Stimulated activated CD8-positive, alpha-beta memory T cell treated with anti-CD3 and anti-CD28 coated beads, Interleukin-7, amount 100 ng/mL, for 4 hours (primary cell): ENCODE measurements around the gene CYP3A4.
"Not testable (repeated sequence)": the region's sequence is repeated elsewhere in the genome, so short reads cannot be mapped to it uniquely, and the experiment has no call there.

Experiments
- DNase-seq, 2 donors: peaks; one replicate each; pipeline ENCODE4 v3.0.0-alpha.2; 2020; ENCODE audit warnings: low read depth in 2 of 2

The CYP3A4 gene

GRCh38 chr7:99752356-99752755 lies 31.6 kb downstream of the CYP3A4 start:
- DNase-seq, result no peak

GRCh38 chr7:99751322-99752052 lies 32.5 kb downstream of the CYP3A4 start:
- not testable (repeated sequence) for DNase-seq

GRCh38 chr7:99748846-99749579 lies 35.0 kb downstream of the CYP3A4 start:
- no peak for DNase-seq

- DNase-seq, result not testable (repeated sequence)
Measured at GRCh38 chr7:99746915-99747314, 37.1 kb downstream of the CYP3A4 start.

GRCh38 chr7:99745395-99745794 lies 38.6 kb downstream of the CYP3A4 start:
- DNase-seq, result not testable (repeated sequence)

DNA sequence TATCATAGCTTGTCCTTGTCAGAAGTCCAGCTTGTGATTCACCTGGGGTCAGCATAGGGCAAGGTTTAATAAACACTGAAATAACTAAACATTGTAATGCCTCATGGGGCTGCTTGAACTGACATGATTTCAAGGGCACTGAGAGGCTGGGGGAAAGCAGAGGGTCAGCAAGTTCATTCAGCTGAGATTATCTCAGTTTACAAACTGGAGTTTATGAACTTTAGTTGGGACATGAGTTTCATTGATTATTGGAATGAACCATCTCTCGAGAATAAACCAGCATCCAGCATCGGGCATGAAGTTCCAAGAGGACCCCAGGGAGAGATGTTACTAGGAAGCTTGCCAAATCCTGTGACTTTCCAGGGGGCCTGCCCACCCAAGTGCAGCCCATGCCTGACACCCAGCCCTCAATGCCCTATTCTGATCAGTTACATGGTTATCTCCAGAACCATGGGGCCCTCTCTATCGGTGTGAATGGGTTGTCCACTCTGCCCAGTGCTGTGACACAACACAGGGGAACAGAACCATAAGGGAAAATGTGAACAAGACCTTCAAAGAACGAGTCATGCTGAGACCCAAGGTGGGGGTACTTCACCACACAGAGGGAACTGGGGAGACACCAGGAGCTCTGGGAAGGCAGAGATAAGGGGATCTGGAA lies 41.1 kb downstream of the CYP3A4 start:
- no peak for DNase-seq

DNA sequence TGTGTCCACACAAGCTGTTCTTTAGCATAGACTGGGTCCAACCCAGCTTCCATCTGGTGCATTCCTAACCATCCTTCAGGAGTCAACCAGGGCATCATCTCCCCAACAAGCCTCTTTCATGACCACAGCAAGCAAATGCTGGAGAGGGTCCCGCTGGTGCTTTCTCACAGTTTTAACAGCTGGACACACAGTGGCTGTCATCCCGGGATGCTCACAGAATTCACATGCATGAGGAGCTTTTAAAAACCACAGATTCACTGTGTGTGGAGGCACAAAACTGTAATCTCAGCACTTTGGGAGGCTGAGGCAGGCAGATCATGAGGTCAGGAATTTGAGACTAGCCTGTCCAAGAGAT lies 42.6 kb downstream of the CYP3A4 start:
- no peak for DNase-seq

DNA sequence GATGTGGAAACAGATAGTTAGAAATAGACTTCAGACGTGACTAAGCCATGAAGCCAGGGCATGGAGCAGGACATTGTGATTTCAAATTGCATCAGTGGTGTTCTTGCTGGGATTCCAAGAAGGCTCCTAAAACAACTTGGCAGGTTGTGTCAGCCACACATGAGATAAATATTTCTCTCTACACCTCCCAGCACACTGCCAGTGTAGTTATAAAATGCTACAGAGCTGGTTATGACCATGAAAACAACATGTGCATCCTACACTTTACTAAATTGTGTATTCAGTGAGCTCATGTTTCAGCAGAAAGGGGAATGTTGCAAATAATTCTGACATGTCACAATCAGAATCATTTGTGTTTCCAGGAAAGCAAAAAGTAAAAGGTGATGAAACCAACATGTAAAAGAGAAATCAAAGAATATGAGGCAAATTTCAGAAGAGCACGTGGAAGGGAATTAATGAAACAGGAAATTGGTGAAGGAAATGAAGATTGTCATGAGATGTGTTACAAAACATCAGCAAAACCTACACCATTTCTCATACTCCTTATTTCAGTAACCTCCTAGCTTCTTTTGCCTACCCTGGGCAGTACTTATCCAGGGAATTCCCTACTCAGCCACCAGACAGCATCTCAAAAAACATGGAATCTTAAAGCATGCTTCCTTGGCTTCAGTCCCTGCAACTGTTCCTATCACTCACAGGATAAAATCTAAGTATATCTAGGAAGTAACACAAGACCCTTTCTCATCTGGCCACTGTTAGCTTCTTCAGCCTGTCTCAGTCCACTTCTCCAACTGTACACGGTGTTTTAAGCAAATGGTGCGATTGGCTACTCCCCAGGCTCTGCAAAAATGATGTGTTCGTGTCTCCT lies 43.2 kb downstream of the CYP3A4 start:
- DNase-seq, result no peak

- DNase-seq, result no peak
Measured at GRCh38 chr7:99739699-99740572, 44.0 kb downstream of the CYP3A4 start.

GRCh38 chr7:99737726-99738125 lies 46.3 kb downstream of the CYP3A4 start:
- no peak for DNase-seq

GRCh38 chr7:99736667-99737066 lies 47.3 kb downstream of the CYP3A4 start:
- DNase-seq, result not testable (repeated sequence)

GRCh38 chr7:99734987-99735386 lies 49.0 kb downstream of the CYP3A4 start, which contains the start of gene CYP3A7:
Gene CYP3A7 (minus strand): TSS chr7:99735196. CDS start chr7:99735093, 103 bp downstream.
- no peak for DNase-seq

DNA sequence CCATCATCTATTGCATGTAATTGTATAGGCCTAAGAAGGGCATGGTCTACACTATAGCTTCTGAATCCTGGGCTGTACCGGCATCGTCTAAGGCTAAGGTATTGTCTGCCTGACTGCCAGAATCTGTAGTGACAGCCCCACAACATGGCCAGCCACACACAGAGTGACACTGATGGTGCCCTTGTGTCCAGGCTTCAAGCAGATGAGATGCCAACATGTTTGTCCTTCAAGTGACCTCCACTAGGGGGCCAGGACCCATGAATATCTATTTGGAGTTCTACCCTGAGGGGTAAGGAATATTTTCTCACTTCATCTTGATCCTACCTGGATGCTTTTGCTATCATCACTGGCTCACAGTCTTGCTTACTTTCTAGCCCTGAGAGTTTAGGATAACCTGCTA lies 50.5 kb downstream of the CYP3A4 start:
- no peak for DNase-seq

- DNase-seq, result no peak
Measured at GRCh38 chr7:99733003-99733402, 51.0 kb downstream of the CYP3A4 start.

- no peak for DNase-seq
Measured at GRCh38 chr7:99731638-99732374, 52.2 kb downstream of the CYP3A4 start.

GRCh38 chr7:99730992-99731391 lies 53.0 kb downstream of the CYP3A4 start:
- DNase-seq, result no peak

DNA sequence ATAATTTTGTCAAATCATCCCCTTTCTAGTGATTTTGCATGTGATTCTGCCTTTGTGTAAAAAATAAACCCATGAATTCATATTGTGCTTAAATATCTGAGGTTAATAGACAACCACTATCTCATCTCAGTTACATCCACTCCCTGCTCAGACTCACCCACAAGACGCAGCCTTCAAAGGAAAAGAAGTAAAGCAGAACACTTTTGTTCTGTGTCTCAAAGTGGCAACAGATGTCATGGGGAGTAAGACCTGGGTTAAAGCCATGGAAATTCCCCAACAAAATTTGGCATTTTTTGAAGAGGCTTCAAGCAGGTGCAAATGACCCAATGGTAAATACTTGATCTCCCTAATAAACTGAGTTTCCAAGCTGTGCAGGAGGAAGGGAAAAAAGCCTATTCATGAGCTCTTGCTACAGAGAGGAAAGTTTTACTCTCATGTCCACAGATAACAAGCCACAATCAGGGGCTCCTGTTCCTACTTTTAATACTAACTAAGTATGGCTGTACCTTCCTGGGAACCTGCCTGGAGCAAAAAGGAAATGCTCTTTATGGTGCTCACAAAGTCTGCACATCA lies 53.7 kb downstream of the CYP3A4 start:
- DNase-seq, result no peak

DNA sequence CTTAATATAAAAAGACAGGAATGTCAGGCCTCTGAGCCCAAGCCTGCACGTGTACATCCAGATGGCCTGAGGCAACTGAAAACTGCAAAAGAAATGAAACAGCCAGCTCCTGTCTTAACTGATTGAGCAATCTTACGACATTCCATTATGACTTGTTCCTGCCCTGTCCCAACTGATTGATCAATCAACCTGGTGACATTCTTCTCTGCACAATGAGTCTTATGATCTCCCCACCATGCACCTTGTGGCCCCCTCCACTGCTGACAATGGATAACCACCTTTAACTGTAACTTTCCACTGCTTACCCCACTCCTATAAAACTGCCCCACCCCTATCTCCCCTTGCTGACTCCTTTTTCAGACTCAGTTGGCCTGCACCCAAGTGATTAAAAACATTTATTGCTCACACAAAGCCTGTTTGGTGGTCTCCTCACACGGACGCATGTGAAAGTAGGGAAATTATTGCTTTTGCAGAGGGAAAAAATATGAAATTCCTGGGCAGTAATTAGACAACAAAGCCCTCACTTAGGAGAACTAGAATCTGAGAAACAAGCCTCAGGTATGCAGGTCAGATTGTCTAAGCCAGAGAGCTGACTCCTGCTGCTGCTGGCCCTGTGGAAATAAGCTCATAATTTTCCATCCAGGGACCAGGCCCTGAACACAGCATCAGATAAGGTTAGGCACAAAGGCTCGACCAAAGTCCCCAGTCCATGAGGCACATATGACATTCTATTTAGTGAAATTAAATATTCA lies 54.3 kb downstream of the CYP3A4 start:
- DNase-seq, result no peak

- DNase-seq, result no peak
Measured at GRCh38 chr7:99728615-99729014, 55.4 kb downstream of the CYP3A4 start.
